HepG2 (cell line): Measurements from ENCODE around the gene TEX19. TPM values are rescaled to one million over a fixed set of nuclear protein-coding genes. Genes with fewer than 3 reads are reported as not detected.

ENCODE experiments used
- KIAA2018 ChIP-seq: sonication (generic); formaldehyde crosslinking; IDR thresholded peaks from 2 replicates; pipeline ENCODE4 v1.5.0; 2020; ENCODE audit warnings: mild to moderate bottlenecking, missing genetic modification reagents, borderline replicate concordance
- SP1 ChIP-seq, 2 experiments: fragments of 450-650 bp in 1 of 2; sonication (generic) in 1 of 2; formaldehyde crosslinking in 1 of 2; IDR thresholded peaks; 2 replicates each; pipeline versions ENCODE4 v1.4.0 to v1.6.1; 2016 to 2020; ENCODE audit warnings: missing genetic modification reagents in 1 of 2
- ZBTB33 ChIP-seq: sonication (generic); formaldehyde crosslinking; IDR thresholded peaks from 2 replicates; pipeline ENCODE4 v1.4.0; 2020; ENCODE audit warnings: missing genetic modification reagents
- ZBTB40 ChIP-seq, 2 experiments: fragments of 450-650 bp in 1 of 2; sonication (generic) in 1 of 2; formaldehyde crosslinking in 1 of 2; IDR thresholded peaks; 2 replicates each; pipeline versions ENCODE4 v1.6.1 to v1.8.0; 2016 to 2022; ENCODE audit warnings: antibody characterized with exemption in 1 of 2, mild to moderate bottlenecking in 1 of 2, missing genetic modification reagents in 1 of 2
- ZFP41 ChIP-seq: sonication (generic); formaldehyde crosslinking; IDR thresholded peaks from 2 replicates; pipeline ENCODE4 v1.4.0; 2020; ENCODE audit warnings: mild to moderate bottlenecking, missing genetic modification reagents, borderline replicate concordance
- ZNF143 ChIP-seq: sonication (generic); formaldehyde crosslinking; IDR thresholded peaks from 2 replicates; pipeline ENCODE4 v1.4.0; 2020; ENCODE audit warnings: missing genetic modification reagents
- polyA plus RNA-seq, 8 experiments: library from polyadenylated mRNA; depleted of rRNA in 3 of 8; stranded (reverse) in 7 of 8; unstranded in 1 of 8; fragments of >200 nt; fragmentation: Illumina TruSeq in 4 of 8; extraction: Trizol in 4 of 8; gene quantifications; 2 replicates each; pipeline versions ENCODE4 v1.2.1 to v1.2.3, GENCODE V29; 2011 to 2016; ENCODE audit warnings: low read depth in 4 of 8, missing spikeins in 1 of 8, mixed read lengths in 1 of 8; ENCODE audit not compliant: insufficient read depth in 1 of 8
- total RNA-seq, 5 experiments: library from RNA; depleted of rRNA; stranded (reverse); fragments of >200 nt; fragmentation: Illumina TruSeq; extraction: Trizol; gene quantifications; 2 replicates each; pipeline ENCODE4 v1.2.3, GENCODE V29; 2016; ENCODE audit warnings: low read depth in 1 of 5

Gene TEX19
- total and polyA plus RNA-seq, 2 of the 13 experiments (the other 11 are each of a cell fraction or from before 2014, with no cell fraction given), result 1.3 to 6.0 TPM

GRCh38 chr17:82358465-82359350 is at the start of gene TEX19 (continued):
- TF ChIP-seq SP1 (IDR thresholded peaks at IDR 0.05) (no peak), SP1 (CRISPR knock-in tag; IDR thresholded peaks at IDR 0.05) (0 out of 2 replicates have a peak, but pooled peaks have one; percentile 32), KIAA2018 (CRISPR knock-in tag) (no peak), ZNF143 (CRISPR knock-in tag) (peak; percentile 86), ZFP41 (CRISPR knock-in tag) (peak; percentile 50; the same call in 1 of the 2 replicates), ZBTB33 (CRISPR knock-in tag) (0 out of 2 replicates have a peak, but pooled peaks have one; percentile 13), ZBTB40 (IDR thresholded peaks at IDR 0.05) (no peak), ZBTB40 (CRISPR knock-in tag; IDR thresholded peaks at IDR 0.05) (peak; percentile 60; the same call in 1 of the 2 replicates)
